ENCODE results near the gene FABP3.

FABP3 gene

DNA sequence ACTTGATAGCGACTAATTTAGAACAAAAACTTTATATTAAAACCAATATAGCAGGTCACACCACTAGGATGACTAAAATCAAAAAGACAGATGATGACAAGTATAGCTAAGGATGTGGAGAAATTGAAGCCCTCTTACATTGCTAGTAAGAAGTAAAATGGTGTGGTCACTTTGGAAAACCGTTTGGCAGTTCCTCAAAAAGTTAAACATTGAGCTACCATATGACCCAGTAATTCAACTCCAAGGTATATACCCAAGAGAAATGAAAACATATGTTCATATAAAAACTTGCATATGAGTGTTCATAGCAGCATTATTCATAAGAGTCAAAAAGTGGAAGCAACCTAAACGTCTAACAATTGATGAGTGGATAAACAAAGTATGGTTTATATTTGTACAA is 27.1 kb upstream of the FABP3 start:
- no peaks in the 10 kb centered on the region for H3K9me3 ChIP-seq (ENCODE audit: control extremely low read depth in 1 of 5, control insufficient read depth in 4 of 5, insufficient read depth in 2 of 5, low read depth in 1 of 5, low read length in 4 of 5)
- no peaks in the 10 kb centered on the region for H3K27me3 ChIP-seq (replicated peaks in 2 of 5; ENCODE audit: control insufficient read depth in 4 of 5, insufficient read depth in 5 of 5, low read length in 4 of 5)
- peaks cover 0 to 16% (median 3%) of the 10 kb centered on the region in 4 experiments for H3K4me1 ChIP-seq (ENCODE audit: control extremely low read depth in 1 of 4, control insufficient read depth in 4 of 4, insufficient read depth in 4 of 4, low read length in 3 of 4)
- DNase-seq = no peak
- H3K27ac ChIP-seq (ENCODE audit: insufficient read depth in 1 of 2, low read depth in 1 of 2, low read length in 2 of 2, poor library complexity in 1 of 2, severe bottlenecking in 2 of 2) = no peak overlapping the region
- no peak overlapping the region for H3K4me3 ChIP-seq (ENCODE audit: control insufficient read depth in 1 of 7, extremely low read depth in 1 of 7, insufficient read depth in 4 of 7, low read depth in 2 of 7, low read length in 6 of 7)
- no peaks in the 10 kb centered on the region for H3K36me3 ChIP-seq (ENCODE audit: control insufficient read depth in 4 of 4, insufficient read depth in 4 of 4, low read length in 3 of 4)
- 29% methylated on average over 1 of the region's 3 CpGs for WGBS (ENCODE audit: insufficient coverage)
- CTCF ChIA-PET = interaction anchor here (0.5 to 10.1 kb wide), 3 partner anchors 17 to 609 kb away, joined by 3 to 104 read pairs (median 3); no protein-coding TSS in a partner anchor
- POLR2A ChIA-PET = no interaction called here

DNA sequence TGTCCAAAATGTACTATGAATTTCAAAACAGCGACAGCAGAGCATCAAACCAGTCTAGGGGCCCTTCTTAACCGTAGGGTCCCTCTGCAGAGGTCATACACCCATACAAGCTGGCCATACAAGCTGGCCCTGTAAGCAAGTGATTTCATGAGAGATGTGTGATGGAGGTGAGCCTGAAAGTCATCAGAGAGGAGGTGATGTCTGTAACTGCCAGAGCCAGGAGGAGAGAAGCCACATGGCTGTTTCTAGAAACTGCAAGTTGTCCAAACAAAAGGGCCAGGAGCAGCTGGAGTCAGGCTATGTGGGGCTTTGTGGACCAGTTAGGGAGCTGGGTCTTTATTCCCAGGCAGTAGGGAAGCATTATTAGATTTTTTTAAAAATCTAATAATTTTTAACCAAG is 25.4 kb upstream of the FABP3 start:
- H3K9me3 ChIP-seq (ENCODE audit: control extremely low read depth in 1 of 5, control insufficient read depth in 4 of 5, insufficient read depth in 2 of 5, low read depth in 1 of 5, low read length in 4 of 5) = no peaks in the 10 kb centered on the region
- H3K36me3 ChIP-seq (ENCODE audit: control insufficient read depth in 4 of 4, insufficient read depth in 4 of 4, low read length in 3 of 4) = no peaks in the 10 kb centered on the region
- no CpG with 5 or more reads among the region's 2 CpGs for WGBS (ENCODE audit: insufficient coverage)
- peaks cover 4 to 24% (median 11%) of the 10 kb centered on the region in 4 experiments for H3K4me1 ChIP-seq (ENCODE audit: control extremely low read depth in 1 of 4, control insufficient read depth in 4 of 4, insufficient read depth in 4 of 4, low read length in 3 of 4)
- H3K27me3 ChIP-seq (replicated peaks in 2 of 5; ENCODE audit: control insufficient read depth in 4 of 5, insufficient read depth in 5 of 5, low read length in 4 of 5) = no peaks in the 10 kb centered on the region
- ChIA-PET POLR2A (no interaction called here), CTCF (interaction anchor here (1.2 to 10.1 kb wide), 3 partner anchors 7 to 150 kb away, joined by 3 to 104 read pairs (median 22); no protein-coding TSS in a partner anchor)
- no peak overlapping the region for H3K4me3 ChIP-seq (ENCODE audit: control insufficient read depth in 1 of 7, extremely low read depth in 1 of 7, insufficient read depth in 4 of 7, low read depth in 2 of 7, low read length in 6 of 7)
- no peak overlapping the region for H3K27ac ChIP-seq (ENCODE audit: insufficient read depth in 1 of 2, low read depth in 1 of 2, low read length in 2 of 2, poor library complexity in 1 of 2, severe bottlenecking in 2 of 2)
- DNase-seq = no peak

DNA sequence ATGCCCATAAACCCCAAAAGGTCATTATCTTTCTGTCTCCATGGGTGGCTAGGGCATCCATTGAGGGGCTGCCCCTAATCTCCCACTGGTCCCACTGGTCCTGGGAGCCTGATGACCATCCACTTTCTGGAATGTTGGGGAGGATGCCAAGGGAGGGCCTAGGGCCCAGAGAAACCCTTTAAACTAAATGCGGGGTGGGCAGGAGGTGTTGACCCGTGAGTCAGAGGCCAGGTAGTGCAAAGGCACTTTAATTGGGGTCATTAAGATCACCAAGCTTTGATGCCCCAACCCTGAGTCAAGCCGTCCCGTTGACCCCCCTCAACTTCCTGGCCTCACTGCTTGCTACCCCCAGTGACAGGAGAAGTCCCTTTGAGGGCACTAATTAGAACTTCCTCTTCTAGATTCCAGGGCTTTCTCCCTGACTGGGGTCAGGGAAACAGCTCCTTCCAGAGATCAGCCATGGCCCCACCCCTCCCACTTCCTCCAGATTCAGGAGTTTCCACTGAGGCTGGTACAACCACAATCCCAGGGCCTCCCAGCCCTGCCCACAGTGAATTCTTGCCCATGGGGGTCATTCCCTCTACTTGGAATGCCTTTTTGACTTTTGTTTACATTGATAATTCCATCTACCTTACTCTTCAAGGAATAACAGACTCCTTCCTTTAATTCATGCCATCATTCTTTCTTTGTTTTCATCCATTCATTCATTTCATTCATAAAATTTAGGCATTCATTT is 24.7 kb upstream of the FABP3 start:
- CTCF ChIA-PET = interaction anchor here (1.2 to 10.1 kb wide), 3 partner anchors 8 to 151 kb away, joined by 3 to 104 read pairs (median 22); no protein-coding TSS in a partner anchor

DNA sequence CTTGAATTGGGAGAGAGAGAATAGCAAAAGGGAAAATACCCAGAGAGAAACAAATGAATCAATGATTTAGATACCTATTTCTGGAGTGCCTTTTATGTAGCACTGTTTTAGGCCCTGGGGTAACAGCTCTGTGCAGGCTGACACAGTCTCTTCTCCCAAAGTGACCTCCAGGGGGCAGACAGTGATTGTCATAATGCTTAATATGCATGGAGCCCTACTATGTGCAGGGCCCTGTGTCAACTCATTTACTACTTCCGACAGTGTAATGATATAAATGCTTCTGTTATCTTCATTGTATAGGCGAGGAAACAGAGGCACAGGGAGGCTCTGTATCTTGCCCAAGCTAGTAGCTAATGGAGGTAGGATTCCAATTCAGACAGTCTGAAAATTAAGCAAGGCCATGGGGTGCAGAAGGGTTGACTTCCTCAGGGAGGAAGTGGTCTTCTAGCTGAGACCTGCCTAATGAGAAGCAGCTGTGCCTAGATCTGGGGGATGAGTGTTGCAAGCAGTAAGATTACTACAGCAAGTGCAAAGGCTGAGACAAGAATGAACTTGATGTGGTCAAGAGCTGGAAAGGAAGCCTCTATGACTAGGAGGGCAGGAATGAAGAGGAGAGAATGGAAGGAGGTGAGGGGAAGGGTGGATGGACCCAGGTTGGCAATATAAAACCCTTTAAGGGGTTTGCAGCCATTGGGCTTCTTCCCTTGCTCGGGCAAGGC is 23.9 kb upstream of the FABP3 start:
- Histone ChIP-seq H3K4me3 (ENCODE audit: control insufficient read depth in 1 of 7, extremely low read depth in 1 of 7, insufficient read depth in 4 of 7, low read depth in 2 of 7, low read length in 6 of 7) (no peak overlapping the region), H3K36me3 (ENCODE audit: control insufficient read depth in 4 of 4, insufficient read depth in 4 of 4, low read length in 3 of 4) (no peaks in the 10 kb centered on the region), H3K9me3 (ENCODE audit: control extremely low read depth in 1 of 5, control insufficient read depth in 4 of 5, insufficient read depth in 2 of 5, low read depth in 1 of 5, low read length in 4 of 5) (no peaks in the 10 kb centered on the region), H3K27me3 (replicated peaks in 2 of 5; ENCODE audit: control insufficient read depth in 4 of 5, insufficient read depth in 5 of 5, low read length in 4 of 5) (no peaks in the 10 kb centered on the region), H3K4me1 (ENCODE audit: control extremely low read depth in 1 of 4, control insufficient read depth in 4 of 4, insufficient read depth in 4 of 4, low read length in 3 of 4) (peaks cover 4 to 24% (median 11%) of the 10 kb centered on the region in 4 experiments), H3K27ac (ENCODE audit: insufficient read depth in 1 of 2, low read depth in 1 of 2, low read length in 2 of 2, poor library complexity in 1 of 2, severe bottlenecking in 2 of 2) (no peak overlapping the region)
- ChIA-PET CTCF (interaction anchor here (1.1 to 10.1 kb wide), 5 partner anchors 9 to 152 kb away, joined by 3 to 104 read pairs (median 8); no protein-coding TSS in a partner anchor), POLR2A (no interaction called here)
- 95% methylated on average over 2 of the region's 3 CpGs for WGBS (ENCODE audit: insufficient coverage)
- peak in 2 of 3 donors; percentile 18 to 19 for DNase-seq

More for the DNA sequence above, 24.7 kb upstream of the FABP3 start:
- POLR2A ChIA-PET = no interaction called here
- Histone ChIP-seq H3K9me3 (ENCODE audit: control extremely low read depth in 1 of 5, control insufficient read depth in 4 of 5, insufficient read depth in 2 of 5, low read depth in 1 of 5, low read length in 4 of 5) (no peaks in the 10 kb centered on the region), H3K27me3 (replicated peaks in 2 of 5; ENCODE audit: control insufficient read depth in 4 of 5, insufficient read depth in 5 of 5, low read length in 4 of 5) (no peaks in the 10 kb centered on the region), H3K27ac (ENCODE audit: insufficient read depth in 1 of 2, low read depth in 1 of 2, low read length in 2 of 2, poor library complexity in 1 of 2, severe bottlenecking in 2 of 2) (no peak overlapping the region), H3K36me3 (ENCODE audit: control insufficient read depth in 4 of 4, insufficient read depth in 4 of 4, low read length in 3 of 4) (no peaks in the 10 kb centered on the region), H3K4me1 (ENCODE audit: control extremely low read depth in 1 of 4, control insufficient read depth in 4 of 4, insufficient read depth in 4 of 4, low read length in 3 of 4) (peaks cover 4 to 24% (median 11%) of the 10 kb centered on the region in 4 experiments), H3K4me3 (ENCODE audit: control insufficient read depth in 1 of 7, extremely low read depth in 1 of 7, insufficient read depth in 4 of 7, low read depth in 2 of 7, low read length in 6 of 7) (no peak overlapping the region)
- no peak for DNase-seq
- 63% methylated on average over 4 of the region's 4 CpGs for WGBS (ENCODE audit: insufficient coverage)

DNA sequence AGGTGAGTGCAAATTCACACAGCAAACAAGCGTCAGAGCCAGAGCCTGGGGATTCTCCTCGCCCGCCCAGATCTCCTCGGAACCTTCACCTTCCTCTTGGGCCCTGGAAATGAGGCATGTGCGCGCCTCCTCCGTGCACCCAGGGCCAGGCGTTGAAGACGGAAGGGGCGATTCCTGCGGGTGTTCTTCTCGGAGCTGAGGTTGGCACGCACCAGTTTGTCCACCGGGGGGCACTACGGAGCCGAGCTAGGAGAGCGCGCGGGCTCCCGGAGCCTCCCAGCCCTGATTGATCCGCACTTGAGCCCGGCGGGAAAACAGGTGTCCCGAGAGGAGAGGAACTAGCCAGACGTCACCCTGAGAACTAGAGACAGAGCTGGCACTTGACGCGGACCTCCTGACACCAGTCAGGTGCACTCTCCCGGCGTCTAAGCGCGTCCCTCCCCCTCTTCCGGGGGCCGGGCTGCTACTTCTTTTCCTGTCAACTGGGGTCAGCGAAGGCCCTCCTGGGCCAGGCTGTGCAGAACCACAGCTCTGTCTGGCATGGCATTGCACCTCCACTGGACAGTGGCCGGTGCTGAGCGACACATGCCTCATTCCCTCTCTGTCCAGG is 21.8 kb upstream of the FABP3 start:
- H3K27me3 ChIP-seq (replicated peaks in 2 of 5; ENCODE audit: control insufficient read depth in 4 of 5, insufficient read depth in 5 of 5, low read length in 4 of 5) = no peaks in the 10 kb centered on the region
- WGBS (ENCODE audit: insufficient coverage) = 3% methylated on average over 34 of the region's 36 CpGs
- POLR2A ChIA-PET = interaction anchor here (0.5 kb wide), 1 partner anchor 195 kb away, joined by 3 read pairs; no protein-coding TSS in a partner anchor
- H3K36me3 ChIP-seq (ENCODE audit: control insufficient read depth in 4 of 4, insufficient read depth in 4 of 4, low read length in 3 of 4) = no peaks in the 10 kb centered on the region
- H3K4me1 ChIP-seq (ENCODE audit: control extremely low read depth in 1 of 4, control insufficient read depth in 4 of 4, insufficient read depth in 4 of 4, low read length in 3 of 4) = peaks cover 4 to 22% (median 11%) of the 10 kb centered on the region in 4 experiments
- peak overlapping the region; percentile 23 to 82 (median 58) for H3K4me3 ChIP-seq (ENCODE audit: control insufficient read depth in 1 of 7, extremely low read depth in 1 of 7, insufficient read depth in 4 of 7, low read depth in 2 of 7, low read length in 6 of 7)
- DNase-seq = peak; percentile 75 to 82 (median 80)
- CTCF ChIA-PET = interaction anchor here (0.7 to 10.1 kb wide), 23 partner anchors 8 to 250 kb away, joined by 3 to 104 read pairs (median 3); partner anchors contain the start of gene PEF1
- no peak overlapping the region for H3K27ac ChIP-seq (ENCODE audit: insufficient read depth in 1 of 2, low read depth in 1 of 2, low read length in 2 of 2, poor library complexity in 1 of 2, severe bottlenecking in 2 of 2)
- H3K9me3 ChIP-seq (ENCODE audit: control extremely low read depth in 1 of 5, control insufficient read depth in 4 of 5, insufficient read depth in 2 of 5, low read depth in 1 of 5, low read length in 4 of 5) = no peaks in the 10 kb centered on the region

DNA sequence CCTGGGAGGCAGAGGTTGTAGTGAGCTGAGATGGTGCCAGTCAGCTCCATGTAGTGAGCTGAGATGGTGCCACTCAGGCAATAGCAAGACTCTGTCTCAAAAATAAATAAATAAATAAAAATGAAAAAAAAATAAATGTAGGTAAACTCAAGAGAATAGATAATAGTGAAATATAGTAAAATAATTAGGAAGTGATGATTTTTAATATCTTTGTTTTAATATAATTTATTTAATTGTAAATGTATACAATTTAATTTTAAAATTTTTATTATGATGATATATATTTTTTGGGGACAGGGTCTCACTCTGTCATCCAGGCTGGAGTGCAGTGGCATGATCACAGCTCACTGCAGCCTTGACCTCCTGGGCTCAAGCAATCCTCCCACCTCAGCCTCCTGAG is 20.6 kb upstream of the FABP3 start:
- ChIA-PET POLR2A (no interaction called here), CTCF (interaction anchor here (1.2 to 10.1 kb wide), 5 partner anchors 12 to 166 kb away, joined by 3 to 104 read pairs (median 10); no protein-coding TSS in a partner anchor)

More for the DNA sequence above, 20.6 kb upstream of the FABP3 start:
- Histone ChIP-seq H3K4me1 (ENCODE audit: control extremely low read depth in 1 of 4, control insufficient read depth in 4 of 4, insufficient read depth in 4 of 4, low read length in 3 of 4) (peaks cover 4 to 22% (median 11%) of the 10 kb centered on the region in 4 experiments), H3K27ac (ENCODE audit: insufficient read depth in 1 of 2, low read depth in 1 of 2, low read length in 2 of 2, poor library complexity in 1 of 2, severe bottlenecking in 2 of 2) (no peak overlapping the region), H3K27me3 (replicated peaks in 2 of 5; ENCODE audit: control insufficient read depth in 4 of 5, insufficient read depth in 5 of 5, low read length in 4 of 5) (no peaks in the 10 kb centered on the region), H3K36me3 (ENCODE audit: control insufficient read depth in 4 of 4, insufficient read depth in 4 of 4, low read length in 3 of 4) (no peaks in the 10 kb centered on the region), H3K4me3 (ENCODE audit: control insufficient read depth in 1 of 7, extremely low read depth in 1 of 7, insufficient read depth in 4 of 7, low read depth in 2 of 7, low read length in 6 of 7) (no peak overlapping the region), H3K9me3 (ENCODE audit: control extremely low read depth in 1 of 5, control insufficient read depth in 4 of 5, insufficient read depth in 2 of 5, low read depth in 1 of 5, low read length in 4 of 5) (no peaks in the 10 kb centered on the region)
- no peak for DNase-seq

Data from common myeloid progenitor, CD34-positive (primary cell).